HG02938 (cell line): Measurements from ENCODE around the gene PTPRCAP.

Experiments used
- ATAC-seq: cut with Tn5 transposase; IDR thresholded peaks from one replicate; pipeline ENCODE4 v1.9.1; 2021; ENCODE audit warnings: mild to moderate bottlenecking, moderate library complexity; ENCODE audit not compliant: unreplicated experiment

The PTPRCAP gene

DNA sequence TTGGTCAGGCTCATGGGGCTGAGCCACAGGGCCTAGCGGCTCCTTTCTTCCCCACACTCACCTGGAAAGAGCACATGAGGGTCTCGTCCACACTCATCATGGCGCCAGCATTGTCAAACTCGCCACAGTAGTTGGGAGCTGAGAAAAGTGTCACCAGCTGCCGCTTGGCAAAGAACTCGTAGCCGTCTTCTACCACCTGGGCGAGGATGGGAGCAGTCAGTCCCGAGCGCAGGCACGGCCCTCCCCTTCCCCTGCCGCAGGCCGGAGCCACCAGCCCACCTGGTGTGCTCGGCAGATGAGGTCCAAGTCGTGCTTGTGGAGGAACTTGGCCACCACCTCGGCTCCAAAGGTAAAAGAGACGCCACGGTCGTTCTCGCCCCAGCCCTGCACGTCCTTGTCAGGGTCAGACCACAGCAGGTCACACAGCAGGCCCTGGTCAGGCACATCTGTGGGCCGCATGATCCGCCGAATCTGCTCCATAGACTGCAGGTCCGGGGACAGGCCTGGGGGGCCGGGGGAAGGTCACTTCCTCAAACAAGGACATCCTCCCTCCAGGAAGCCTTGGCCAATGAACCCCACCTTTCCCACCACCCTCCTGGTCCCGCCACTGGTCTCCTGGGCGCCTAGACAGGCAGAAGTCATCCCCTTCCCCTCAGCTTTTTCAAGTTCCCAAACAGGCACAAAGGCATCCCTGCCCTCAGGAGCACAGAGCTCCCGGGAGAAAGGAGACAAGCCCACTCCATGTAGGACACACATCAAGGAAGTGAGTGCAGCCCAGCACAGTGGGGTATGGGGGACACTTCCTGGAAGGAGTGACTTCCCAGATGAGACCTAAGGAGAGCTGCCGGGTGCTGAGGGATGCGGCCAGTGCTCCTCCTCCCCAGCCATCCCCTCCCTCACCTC is 38.6 kb downstream of the PTPRCAP start:
- ATAC-seq = no peak

DNA sequence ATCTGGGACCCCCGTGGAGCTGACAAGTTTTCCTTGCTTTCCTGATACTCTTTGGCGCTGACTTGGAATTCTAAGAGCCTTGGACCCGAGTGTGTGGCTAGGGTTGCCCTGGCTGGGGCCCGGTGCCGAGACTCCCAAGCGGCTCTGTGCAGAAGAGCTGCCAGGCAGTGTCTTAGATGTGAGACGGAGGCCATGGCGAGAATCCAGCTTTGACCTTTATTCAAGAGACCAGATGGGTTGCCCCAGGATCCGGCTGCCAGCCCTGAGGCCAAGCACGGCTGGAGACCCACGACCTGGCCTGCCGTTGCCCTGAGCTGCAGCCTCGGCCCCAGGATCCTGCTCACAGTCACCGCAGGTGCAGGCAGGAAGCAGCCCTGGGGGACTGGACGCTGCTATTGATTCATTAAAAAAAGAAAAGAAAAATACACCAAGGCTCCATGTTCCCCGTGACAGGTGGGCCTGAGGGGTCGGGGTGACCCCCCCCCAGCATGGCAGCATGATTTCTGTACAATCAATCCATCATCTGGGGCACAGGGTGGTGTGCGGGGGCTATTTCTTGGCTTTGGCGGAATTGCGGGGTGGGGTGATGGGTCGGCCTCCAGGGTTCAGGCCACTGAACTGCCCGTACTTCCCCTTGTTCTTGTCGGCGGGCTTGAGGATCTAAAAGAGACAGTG is 39.4 kb downstream of the PTPRCAP start:
- ATAC-seq = no peak

DNA sequence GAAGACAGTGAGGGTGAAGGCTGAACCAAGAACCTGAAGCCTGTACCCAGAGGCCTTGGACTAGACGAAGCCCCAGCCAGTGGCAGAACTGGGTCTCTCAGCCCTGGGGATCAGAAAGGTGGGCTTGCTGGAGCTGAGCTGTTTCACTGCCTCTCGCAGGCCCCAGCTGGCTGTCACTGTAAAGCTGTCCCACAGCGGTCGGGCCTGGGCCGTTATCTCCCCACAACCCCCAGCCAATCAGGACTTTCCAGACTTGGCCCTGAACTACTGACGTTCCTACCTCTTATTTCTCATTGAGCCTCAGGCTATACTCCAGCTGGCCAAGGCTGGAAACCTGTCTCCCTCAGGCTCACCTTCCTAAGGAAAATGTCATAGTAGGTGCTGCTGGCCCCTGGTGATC is 39.9 kb downstream of the PTPRCAP start:
- ATAC-seq = no peak

DNA sequence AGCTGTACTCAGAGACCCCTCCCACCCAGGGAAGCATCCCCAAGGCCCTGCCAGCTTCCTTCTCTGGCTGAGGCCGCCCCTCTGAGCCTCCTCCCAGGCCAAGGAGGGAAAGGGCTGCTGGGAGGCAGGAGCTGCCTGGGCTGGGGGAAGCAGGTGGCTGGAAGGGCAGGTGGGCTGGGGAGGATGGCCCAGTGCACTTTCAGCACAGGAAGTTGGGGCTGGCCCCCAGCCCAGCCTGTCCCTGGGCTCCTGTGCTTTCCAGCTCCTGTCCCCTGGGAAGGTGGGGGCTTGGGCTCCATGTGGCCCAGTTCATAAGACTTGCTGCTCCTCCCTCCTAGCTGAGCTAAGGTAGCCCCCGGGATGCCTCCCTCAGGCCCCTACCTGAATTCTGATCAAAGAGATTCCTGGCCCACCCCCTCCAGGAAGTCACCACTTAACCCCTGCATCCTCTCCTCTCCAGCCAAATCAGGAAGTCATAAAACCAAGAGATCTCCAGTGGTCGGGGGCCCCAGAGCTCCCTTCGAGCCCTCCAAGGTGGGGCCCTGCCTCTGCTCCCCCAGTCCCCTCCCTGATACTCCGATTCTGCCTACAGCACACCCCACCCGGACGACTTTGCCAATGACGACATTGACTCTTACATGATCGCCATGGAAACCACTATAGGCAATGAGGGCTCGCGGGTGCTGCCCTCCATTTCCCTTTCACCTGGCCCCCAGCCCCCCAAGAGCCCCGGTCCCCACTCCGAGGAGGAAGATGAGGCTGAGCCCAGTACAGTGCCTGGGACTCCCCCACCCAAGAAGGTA is 40.7 kb downstream of the PTPRCAP start:
- no peak for ATAC-seq

DNA sequence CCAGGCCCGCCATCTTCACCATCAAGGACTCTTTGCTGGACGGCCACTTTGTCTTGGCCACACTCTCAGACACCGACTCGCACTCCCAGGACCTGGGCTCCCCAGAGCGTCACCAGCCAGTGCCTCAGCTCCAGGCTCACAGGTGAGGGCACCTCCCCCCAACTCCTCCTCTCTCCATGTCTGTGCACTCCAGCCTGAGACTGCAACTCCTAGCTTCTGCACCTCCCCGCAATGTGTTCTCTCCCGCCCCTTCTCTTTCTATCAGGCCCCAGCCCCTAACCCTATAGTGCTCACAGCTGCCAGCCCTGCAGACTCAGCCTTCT is 41.3 kb downstream of the PTPRCAP start:
- no peak for ATAC-seq

DNA sequence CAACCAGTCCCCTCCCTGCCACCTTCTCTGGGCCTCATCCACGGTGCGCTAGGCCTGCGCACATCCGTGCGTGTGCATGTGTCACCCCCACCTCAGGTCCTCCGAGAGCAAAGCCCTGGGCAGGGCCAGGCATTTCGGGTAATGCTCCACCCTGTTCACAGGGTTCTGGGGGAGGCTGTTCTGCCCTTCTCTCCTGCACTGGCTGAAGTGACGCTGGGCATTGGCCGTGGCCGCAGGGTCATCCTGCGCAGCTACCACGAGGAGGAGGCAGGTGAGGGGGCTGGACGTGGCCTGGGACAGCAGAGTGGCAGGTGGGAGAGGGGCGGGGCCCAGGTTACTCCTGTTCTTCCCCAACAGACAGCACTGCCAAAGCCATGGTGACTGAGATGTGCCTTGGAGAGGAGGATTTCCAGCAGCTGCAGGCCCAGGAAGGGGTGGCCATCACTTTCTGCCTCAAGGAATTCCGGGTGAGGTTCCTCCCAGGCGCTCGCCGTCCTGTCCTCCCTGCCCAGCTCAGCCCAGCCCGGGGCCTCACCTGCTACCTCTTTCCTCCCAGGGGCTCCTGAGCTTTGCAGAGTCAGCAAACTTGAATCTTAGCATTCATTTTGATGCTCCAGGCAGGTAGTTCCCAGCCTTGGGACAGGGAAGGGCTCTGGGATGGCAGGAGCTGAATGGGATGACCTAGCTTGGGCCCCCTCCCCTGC is 41.8 kb downstream of the PTPRCAP start:
- no peak for ATAC-seq

DNA sequence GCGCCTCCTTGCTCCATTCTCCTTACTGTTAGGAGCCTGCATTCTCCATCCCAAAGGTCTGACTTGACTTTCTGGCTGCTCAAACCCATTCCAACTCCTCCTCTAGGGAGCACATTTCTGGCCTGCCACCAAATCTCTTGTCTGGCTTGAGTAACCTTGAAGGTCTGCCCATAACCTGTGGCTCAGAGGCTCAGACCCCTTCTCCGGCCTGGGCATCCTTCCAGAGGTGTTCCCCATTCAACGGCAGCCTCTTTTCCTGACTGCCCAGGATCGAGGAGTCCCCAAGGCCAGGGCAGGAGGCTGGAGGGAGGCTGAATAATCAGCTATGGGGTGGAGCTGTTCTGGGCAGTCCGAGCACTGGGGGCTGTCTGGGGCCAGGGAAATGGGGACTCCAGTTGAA is 43.5 kb downstream of the PTPRCAP start:
- ATAC-seq = no peak

DNA sequence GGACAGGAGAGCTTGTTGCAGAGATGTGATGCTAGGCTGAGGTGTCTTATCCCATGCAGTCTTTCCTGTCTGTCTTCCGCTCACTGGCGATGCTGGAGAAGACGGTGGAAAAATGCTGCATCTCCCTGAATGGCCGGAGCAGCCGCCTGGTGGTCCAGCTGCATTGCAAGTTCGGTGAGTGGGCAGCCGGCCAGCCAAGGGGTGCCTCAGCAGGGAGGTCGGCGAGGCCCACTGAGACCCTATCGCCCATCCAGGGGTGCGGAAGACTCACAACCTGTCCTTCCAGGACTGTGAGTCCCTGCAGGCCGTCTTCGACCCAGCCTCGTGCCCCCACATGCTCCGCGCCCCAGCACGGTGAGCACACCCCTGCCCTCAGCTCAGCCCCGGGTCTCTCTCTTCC is 44.0 kb downstream of the PTPRCAP start:
- ATAC-seq = no peak

DNA sequence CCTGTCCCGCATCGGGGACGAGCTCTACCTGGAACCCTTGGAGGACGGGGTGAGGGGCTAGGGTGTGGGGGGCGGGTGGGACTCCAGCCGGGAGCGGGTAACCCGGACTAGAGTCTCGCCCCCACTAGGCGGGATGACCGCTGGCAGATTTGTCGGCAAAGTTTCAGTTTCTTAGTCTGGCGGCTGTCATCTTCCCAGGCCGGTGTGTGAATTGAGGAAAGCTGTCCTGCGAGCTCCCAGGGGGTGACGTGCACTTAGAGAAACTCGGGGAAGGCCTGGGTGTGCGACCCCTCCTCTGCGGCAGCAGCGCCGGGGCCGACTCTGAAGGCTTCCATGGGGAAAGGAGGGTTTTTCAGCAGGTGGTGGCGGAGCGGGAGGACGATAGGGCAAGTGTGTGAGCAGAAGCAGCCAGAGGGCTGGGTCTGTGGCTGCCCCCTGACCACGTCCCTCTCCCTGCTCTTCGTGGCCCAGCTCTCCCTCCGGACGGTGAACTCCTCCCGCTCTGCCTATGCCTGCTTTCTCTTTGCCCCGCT is 45.2 kb downstream of the PTPRCAP start:
- no peak for ATAC-seq

DNA sequence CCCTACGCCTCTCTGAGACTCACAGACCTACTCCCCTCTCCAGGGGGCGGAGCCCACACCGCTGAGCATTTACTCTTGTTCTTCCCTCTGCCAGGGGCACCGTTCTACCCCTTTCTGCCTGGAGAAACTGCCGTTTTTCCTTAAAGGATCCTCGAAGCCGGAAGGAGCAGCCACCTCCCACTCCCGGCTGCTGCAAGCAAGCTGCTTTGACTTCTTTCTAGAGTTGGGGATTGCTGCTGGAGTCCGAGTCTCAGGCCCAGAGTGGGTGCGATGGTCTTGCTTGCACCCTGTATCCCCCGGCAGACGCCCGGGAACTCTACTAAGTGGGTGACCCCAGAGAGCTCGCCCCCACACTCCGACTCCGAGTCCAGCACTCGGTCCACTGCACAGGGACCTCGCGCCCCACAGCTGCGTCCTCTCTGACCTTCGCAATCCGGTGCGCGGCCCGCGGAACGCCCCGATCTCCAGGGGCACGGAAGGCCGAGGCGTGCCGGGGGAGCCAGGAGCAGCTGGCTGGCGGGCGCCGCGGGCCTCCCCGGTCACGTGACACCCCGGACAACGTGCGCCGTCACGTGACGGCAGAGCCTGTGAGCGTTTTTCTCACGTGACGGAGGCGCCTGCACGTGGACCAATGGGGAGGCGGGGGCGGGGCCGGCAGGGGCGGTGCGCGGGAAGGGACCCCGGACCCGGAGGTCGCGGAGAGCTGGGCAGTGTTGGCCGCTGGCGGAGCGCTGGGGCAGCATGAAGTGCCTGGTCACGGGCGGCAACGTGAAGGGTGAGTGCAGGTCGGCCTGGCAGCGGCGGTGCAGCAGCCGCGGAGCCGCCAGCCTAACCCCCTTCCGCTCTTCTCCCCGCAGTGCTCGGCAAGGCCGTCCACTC is 45.9 kb downstream of the PTPRCAP start, which contains the start of gene RAD9A:
Gene RAD9A, plus strand, starts transcription at position 683 of the 879 bp plus-strand sequence. Its CDS starts 59 bp downstream, at position 742.
- peak; percentile 44 for ATAC-seq

DNA sequence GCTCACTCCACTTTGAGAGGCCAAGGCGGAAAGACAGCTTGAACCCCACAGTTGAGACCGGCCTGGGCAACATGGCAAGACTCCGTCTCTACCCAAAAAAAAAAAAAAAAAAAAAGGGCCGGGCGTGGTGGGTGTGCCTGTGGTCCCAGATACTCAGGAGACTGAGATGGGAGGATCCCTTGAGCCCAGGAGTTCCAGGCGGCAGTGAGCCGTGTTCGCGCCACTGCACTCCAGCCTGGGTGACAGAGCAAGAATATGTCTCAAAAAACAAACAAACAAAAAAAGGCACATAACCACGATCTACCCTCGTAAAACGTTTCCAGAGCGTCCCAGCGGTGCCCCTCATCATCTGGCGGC is 46.6 kb downstream of the PTPRCAP start:
- no peak for ATAC-seq

DNA sequence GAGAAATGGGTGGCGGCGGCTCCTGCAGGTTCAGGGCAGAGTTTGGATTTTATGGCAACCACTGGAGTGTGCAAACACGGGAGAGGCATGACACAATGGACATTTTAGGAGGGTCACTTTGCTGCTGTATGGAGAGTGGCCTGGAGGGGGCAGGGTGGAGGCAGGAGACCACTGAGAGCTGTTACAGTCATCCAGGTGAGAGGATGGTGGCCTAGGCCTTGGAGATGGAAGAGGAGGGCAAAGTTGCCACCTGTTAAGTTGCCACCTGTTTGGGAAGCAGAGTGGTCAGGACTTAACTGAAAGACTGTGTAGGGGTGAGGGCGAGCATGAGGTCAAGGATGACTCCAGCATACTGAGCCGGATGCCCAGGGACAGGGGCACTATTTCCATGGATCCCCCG is 48.0 kb downstream of the PTPRCAP start:
- ATAC-seq = no peak

DNA sequence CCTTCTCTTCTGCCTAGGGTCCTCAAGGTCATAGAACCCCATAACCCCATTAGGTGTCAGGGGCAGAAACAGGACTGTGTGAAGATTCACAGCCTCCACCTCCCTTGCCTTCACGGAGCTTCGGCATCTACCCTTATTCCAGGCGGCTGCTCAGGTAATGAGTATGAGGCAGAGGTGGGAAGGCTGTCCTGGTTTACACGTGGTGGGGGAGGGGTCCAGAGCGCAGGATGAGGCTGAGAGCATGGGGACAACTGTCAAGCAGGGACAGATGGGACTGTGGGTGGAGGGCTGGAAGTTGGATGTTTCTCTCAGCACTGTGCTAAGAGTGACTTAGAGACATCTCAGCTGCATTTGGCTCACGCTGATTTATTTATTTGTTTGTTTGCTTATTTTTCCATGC is 50.0 kb downstream of the PTPRCAP start:
- ATAC-seq = no peak

DNA sequence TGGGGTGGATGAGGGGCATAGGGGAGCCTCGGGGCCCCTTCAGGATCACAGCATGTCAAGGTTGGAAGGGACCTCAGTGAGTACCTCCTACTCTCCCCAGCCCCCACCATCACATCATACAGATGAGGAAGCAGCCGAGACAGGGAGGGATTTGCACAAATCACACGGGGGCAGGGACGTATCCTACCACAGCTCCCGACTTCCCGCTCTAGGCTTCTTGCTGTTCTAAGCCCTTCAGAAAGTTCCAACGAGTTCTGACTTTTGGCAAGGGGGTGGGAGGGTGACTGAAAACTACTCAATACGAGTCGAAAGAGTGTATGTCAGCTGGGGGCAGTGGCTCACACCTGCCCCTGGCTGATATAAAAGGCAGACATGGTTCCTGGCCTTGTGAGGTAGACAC is 50.4 kb downstream of the PTPRCAP start:
- ATAC-seq = no peak
